ENCODE data around the gene TRIO. TPM values are rescaled to one million over a fixed set of nuclear protein-coding genes. Genes with fewer than 3 reads are reported as not detected.

The TRIO gene
- total and polyA plus RNA-seq, 2 donors (not counting 3 experiments of a cell fraction or from before 2014, with no cell fraction given): 82.9 to 248 TPM

DNA sequence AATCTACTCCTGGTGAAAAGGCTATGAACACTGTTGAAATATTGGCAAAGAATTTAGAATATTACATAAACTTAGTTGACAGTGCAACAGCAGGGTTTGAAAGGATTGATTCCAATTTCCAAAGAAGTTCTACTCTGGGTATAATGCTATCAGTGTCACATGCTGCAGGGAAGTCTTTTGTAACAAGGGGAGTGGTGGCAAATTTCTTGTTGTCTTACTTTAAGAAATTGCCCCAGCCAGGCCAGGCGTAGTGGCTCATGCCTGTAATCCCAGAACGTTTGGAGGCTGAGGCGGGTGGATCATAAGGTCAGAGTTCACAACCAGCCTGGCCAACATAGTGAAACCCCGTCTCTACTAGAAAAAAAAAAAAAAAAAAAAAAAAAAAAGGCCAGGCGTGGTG, 352.2 kb downstream of the TRIO start:
- Histone ChIP-seq H3K79me2 (ENCODE audit: control insufficient read depth, insufficient read depth, low read length) (no peaks in the 10 kb centered on the region), H3K4me2 (ENCODE audit: insufficient read depth, low read length) (no peak overlapping the region), H3K9ac (replicated peaks; ENCODE audit: extremely low read depth, insufficient read depth, low read length) (no peak overlapping the region), H3K9me3 (replicated peaks; ENCODE audit: control insufficient read depth, insufficient read depth, low read length) (no peaks in the 10 kb centered on the region), H3K4me1 (ENCODE audit: control insufficient read depth, extremely low read depth, insufficient read depth, low read length) (no peaks in the 10 kb centered on the region), H4K20me1 (replicated peaks; ENCODE audit: control insufficient read depth, extremely low read depth, insufficient read depth, low read length) (no peaks in the 10 kb centered on the region), H3K4me3 (replicated peaks in 1 of 3; ENCODE audit: insufficient read depth in 1 of 3, low read depth in 1 of 3, low read length in 3 of 3) (no peak overlapping the region), H2AFZ (ENCODE audit: low read depth, low read length) (no peak overlapping the region), H3K36me3 (ENCODE audit: control insufficient read depth in 2 of 2, extremely low read depth in 1 of 2, insufficient read depth in 2 of 2, low read length in 2 of 2) (peaks cover 29 to 55% of the 10 kb centered on the region in 2 experiments), H3K9me1 (replicated peaks; ENCODE audit: control insufficient read depth, extremely low read depth, insufficient read depth, low read length) (no peaks in the 10 kb centered on the region), H3K27ac (ENCODE audit: insufficient read depth, low read depth, low read length) (no peak overlapping the region), H3K27me3 (ENCODE audit: control insufficient read depth in 2 of 2, insufficient read depth in 2 of 2, low read length in 2 of 2) (no peaks in the 10 kb centered on the region)
- no peak for FAIRE-seq
- no TSS peak for BruUV-seq (replicated peaks)
- ChIA-PET POLR2A (no interaction called here), CTCF (interaction anchor here (1.1 to 1.4 kb wide), 2 partner anchors 95 to 98 kb away, joined by 3 read pairs; no protein-coding TSS in a partner anchor)
- dilution Hi-C loops (cut with MboI; ENCODE audit: extremely low pct_ligation_motif_present, low sequenced_read_pairs): no loop called here
- TF ChIP-seq POLR2A (IDR thresholded peaks at IDR 0.05; ENCODE audit: low read depth, low read length): no peak
- TF ChIP-seq FOS (IDR thresholded peaks at IDR 0.05; ENCODE audit: borderline replicate concordance, insufficient read depth, low read length): no peak
- TF ChIP-seq EZH2 (IDR thresholded peaks at IDR 0.05; ENCODE audit: borderline replicate concordance, low read depth, low read length, severe bottlenecking): no peak
- no peak for TF ChIP-seq CTCF (IDR thresholded peaks at IDR 0.05; ENCODE audit: extremely low read depth in 1 of 2, insufficient read depth in 1 of 2, low read depth in 1 of 2, low read length in 2 of 2)
- no peak for TF ChIP-seq POLR2AphosphoS5 (IDR thresholded peaks at IDR 0.05; ENCODE audit: insufficient read depth, low read depth, low read length)
- no peak for DNase-seq (ENCODE audit: low read depth, low spot score)
- intact Hi-C loops (cut with micrococcal nuclease): no loop called here

- Histone ChIP-seq H3K79me2 (ENCODE audit: control insufficient read depth, insufficient read depth, low read length) (no peaks in the 10 kb centered on the region), H3K4me1 (ENCODE audit: control insufficient read depth, extremely low read depth, insufficient read depth, low read length) (no peaks in the 10 kb centered on the region), H3K27me3 (ENCODE audit: control insufficient read depth in 2 of 2, insufficient read depth in 2 of 2, low read length in 2 of 2) (no peaks in the 10 kb centered on the region), H3K9me3 (replicated peaks; ENCODE audit: control insufficient read depth, insufficient read depth, low read length) (no peaks in the 10 kb centered on the region), H2AFZ (ENCODE audit: low read depth, low read length) (no peak overlapping the region), H3K9ac (replicated peaks; ENCODE audit: extremely low read depth, insufficient read depth, low read length) (no peak overlapping the region), H3K27ac (ENCODE audit: insufficient read depth, low read depth, low read length) (no peak overlapping the region), H3K36me3 (ENCODE audit: control insufficient read depth in 2 of 2, extremely low read depth in 1 of 2, insufficient read depth in 2 of 2, low read length in 2 of 2) (peaks cover 30 to 49% of the 10 kb centered on the region in 2 experiments), H3K4me2 (ENCODE audit: insufficient read depth, low read length) (no peak overlapping the region), H3K9me1 (replicated peaks; ENCODE audit: control insufficient read depth, extremely low read depth, insufficient read depth, low read length) (no peaks in the 10 kb centered on the region), H4K20me1 (replicated peaks; ENCODE audit: control insufficient read depth, extremely low read depth, insufficient read depth, low read length) (no peaks in the 10 kb centered on the region), H3K4me3 (replicated peaks in 1 of 3; ENCODE audit: insufficient read depth in 1 of 3, low read depth in 1 of 3, low read length in 3 of 3) (no peak overlapping the region)
- CTCF ChIA-PET: interaction anchor here (1.1 to 3.2 kb wide), 2 partner anchors 148 to 151 kb away, joined by 3 to 7 read pairs; no protein-coding TSS in a partner anchor
- DNase-seq (ENCODE audit: low read depth, low spot score): no peak
- dilution Hi-C loops (cut with MboI; ENCODE audit: extremely low pct_ligation_motif_present, low sequenced_read_pairs) (no loop called here), intact Hi-C loops (cut with micrococcal nuclease) (no loop called here)
- POLR2A ChIA-PET: no interaction called here
- TF ChIP-seq JUN (IDR thresholded peaks at IDR 0.05; ENCODE audit: borderline replicate concordance, insufficient read depth, insufficient read length, low read depth) (no peak), FOS (IDR thresholded peaks at IDR 0.05; ENCODE audit: borderline replicate concordance, insufficient read depth, low read length) (no peak), POLR2A (IDR thresholded peaks at IDR 0.05; ENCODE audit: low read depth, low read length) (no peak), CTCF (IDR thresholded peaks at IDR 0.05; ENCODE audit: extremely low read depth in 1 of 2, insufficient read depth in 1 of 2, low read depth in 1 of 2, low read length in 2 of 2) (no peak)
- FAIRE-seq: no peak
- no TSS peak for BruUV-seq (replicated peaks)
These were observed 354.2 kb downstream of the TRIO start for GRCh38 chr5:14497311-14497710.
